GM19193 (cell line): Measurements from ENCODE around the gene TAS1R1.

Experiments
- POLR2A ChIP-seq: IDR thresholded peaks from 4 replicates; pipeline ENCODE4 v1.6.1; 2011; ENCODE audit not compliant: insufficient read depth, insufficient read length; ENCODE audit errors: extremely low read depth

TAS1R1 gene

DNA sequence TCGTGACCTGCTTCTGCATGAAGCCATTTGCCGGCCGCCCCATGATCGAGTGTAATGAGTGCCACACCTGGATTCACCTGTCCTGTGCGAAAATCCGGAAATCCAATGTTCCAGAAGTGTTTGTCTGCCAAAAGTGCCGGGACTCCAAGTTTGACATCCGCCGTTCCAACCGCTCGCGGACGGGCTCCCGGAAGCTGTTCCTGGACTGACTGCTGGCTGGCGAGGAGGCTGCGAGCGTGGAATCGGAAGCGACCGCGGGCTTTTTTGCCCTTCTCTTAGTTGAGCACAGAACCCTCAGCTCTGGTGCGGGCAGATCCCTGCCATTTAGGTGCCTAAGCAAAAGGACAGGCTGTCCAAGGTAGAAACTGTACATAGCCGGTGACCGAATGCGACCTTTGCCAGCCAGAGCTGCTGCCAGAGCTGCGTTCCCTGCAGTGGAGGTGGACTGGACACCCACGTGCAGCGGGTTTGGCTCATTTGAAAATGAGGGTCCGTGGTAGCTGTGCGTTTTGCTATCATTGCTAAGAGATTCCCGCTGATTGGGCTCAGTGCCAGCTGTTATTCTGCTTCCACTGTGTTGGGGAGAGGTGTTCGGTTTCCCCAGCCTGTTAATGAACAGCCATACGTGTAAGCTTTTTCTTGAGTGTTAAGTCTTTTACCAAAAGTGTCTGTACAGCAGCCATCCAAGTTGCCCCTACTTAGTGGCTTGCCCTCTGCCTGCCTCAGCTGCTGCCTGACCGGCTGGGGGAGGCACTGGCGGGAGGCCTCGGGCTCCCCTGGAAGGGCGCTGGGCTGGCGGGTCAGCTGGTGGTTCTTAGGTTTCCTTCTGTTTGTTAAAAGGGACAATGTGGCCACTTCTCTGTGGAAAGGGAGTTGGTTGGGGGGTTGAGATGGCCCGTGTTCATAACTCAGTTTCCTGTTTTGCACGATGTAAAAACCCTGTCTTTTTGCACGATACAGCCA, 66.6 kb downstream of the TAS1R1 start:
- TF ChIP-seq POLR2A: no peak

DNA sequence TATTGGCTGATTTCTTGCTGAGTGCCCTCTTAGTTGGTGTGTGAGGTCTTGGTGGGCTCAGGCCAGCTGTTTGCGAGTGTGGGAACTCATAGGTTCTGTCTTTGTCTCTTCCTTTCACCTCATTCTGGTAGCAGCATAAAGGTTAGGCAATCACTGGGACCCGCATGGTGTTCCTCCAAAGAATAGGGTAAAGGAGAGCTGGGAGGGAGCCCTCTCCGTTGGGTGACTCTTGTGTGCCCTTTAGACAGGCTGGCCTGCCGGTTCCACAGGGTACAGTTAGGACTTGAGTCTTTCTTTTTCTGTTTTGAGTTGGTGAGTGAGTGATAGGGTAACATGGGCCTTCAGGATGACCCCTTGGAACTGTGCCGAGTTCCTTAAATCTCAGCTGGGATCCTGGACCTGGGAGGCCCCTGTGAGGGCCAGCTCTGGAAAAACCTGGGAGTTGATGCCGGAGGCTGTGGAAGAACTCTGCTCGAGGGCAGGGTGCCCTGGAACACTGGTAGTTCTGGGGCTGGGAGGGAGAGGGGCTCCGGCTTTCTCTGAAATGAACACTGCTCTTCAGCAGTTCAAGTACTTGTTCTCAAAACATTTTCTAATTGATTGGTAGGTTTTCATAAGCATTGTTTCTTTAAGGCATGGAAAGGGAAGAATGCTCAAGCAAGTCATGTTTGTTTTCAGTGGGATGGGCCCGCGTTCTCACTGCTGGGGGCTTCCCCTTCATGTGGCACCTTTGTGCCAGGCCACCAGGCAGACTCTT, 67.5 kb downstream of the TAS1R1 start:
- TF ChIP-seq POLR2A: no peak

DNA sequence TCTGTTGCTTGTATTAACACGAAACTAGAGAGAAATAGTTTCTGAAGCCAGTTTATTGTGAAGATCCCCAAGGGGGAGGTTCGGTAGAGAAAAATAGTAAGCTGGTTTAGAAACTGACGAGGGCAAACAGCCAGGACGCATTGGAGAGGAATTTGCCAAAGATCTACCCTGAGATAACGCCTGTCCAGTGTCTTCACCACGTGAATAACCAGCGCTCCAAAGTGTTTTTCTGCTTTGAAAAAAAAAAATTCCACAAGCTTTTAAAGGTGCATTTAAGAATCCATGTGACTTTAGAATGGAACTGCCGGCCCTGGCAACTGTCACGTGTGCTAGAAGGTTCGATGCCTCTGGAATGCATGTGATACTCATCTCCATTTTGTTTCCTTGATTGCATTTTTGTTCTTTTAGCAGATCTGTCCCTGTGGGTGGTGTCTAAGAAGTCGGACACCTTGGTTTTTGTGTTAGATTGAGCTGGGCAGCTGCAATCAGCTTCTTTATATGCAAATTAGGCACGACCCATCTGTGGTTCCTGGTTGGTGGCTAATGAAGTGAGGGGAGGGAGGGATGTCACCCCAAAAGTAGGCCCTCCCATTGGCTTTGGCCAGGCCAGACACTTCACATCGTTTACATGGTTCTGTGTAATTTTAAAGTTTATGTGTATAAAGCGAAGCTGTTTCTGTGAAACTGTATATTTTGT, 68.3 kb downstream of the TAS1R1 start:
- no peak for TF ChIP-seq POLR2A

DNA sequence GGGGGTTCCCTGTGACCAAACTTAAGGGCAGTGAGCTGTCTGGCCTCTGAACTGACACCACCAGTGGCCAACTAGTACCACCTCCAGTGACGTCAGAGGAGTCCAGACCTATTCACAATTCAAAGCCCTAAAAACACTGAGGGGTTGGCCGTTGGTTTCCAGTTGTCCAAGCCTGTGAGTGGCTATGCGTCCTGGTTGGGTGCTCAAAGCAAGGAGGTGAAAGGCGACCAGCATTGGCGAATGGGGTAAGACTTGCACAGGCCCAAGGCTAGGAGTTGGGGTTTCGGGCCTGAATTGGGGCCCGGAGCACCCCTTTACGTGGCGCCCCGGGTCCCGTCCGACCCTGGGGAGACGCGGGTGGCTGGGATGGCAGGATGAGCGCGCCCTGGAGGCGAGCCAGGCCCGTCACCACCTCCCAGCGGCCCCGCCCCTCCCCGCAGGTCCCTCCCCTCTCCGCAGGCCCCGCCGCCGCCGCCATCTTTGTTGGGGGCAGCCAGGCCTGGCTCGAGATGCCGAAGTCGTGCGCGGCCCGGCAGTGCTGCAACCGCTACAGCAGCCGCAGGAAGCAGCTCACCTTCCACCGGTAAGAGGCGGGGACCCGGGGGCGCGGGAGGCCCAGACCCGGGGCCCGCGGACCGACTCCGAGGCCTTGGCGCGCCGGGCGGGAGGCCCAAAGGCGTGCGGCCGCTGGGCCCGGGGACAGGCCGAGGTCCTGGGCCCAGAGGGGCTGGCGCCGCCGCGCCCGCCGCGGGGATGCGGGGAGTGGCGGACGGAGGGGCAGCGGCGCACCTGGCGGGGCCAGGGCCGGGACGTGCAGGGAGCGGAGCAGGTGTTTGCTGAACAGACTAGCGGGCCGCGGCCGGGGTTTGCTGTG, 69.8 kb downstream of the TAS1R1 start, which contains the start of gene THAP3:
TSS of gene THAP3 (plus strand) at position 159 of the 874 bp plus-strand sequence. CDS start at position 510, 351 bp downstream.
- peak; percentile 34 for TF ChIP-seq POLR2A

DNA sequence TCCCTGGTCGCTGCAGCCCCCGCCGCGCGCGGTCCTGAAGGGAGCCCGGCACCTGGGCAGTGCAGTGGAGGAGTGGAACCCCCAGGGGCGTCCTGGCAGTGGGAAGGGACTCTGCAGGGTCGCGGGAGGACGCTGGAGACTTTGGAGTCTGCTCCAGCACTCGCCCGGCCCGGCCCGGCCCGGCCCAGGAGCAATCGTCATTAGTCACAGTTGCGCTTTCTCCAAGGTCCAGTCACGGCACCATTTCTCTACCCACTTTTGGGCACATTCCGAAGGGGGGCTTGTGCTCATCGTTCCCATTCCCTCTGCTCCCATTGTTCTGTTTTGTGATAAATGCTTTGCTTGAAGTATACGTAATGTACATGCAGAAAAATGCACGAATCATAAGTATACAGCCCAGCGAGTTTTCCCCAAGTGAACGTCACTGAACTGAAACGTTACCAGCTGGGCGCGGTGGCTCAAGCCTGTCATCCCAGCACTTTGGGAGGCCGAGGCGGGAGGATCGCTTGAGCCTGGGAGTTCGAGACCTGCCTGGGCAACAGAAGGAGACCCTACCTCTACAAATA, 70.6 kb downstream of the TAS1R1 start:
- no peak for TF ChIP-seq POLR2A

DNA sequence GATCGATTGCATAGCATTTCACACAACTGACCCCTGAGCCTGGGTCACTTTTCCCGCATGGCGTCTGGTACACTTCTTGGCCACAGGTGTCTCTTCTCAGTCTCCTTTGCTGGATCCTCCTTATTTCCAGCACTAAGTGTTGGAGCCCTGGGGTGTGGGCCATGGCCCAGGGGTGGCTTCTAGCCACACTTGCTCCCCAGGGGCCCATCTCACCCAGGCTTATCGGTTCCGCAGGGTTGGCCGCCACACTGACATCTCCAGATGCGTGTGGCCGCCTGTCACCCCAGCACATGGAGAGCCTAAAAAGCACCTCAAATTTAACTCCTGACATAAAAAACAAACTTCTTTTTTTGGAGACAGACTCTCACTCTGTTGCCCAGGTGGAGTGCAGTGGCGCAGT, 71.9 kb downstream of the TAS1R1 start:
- no peak for TF ChIP-seq POLR2A

DNA sequence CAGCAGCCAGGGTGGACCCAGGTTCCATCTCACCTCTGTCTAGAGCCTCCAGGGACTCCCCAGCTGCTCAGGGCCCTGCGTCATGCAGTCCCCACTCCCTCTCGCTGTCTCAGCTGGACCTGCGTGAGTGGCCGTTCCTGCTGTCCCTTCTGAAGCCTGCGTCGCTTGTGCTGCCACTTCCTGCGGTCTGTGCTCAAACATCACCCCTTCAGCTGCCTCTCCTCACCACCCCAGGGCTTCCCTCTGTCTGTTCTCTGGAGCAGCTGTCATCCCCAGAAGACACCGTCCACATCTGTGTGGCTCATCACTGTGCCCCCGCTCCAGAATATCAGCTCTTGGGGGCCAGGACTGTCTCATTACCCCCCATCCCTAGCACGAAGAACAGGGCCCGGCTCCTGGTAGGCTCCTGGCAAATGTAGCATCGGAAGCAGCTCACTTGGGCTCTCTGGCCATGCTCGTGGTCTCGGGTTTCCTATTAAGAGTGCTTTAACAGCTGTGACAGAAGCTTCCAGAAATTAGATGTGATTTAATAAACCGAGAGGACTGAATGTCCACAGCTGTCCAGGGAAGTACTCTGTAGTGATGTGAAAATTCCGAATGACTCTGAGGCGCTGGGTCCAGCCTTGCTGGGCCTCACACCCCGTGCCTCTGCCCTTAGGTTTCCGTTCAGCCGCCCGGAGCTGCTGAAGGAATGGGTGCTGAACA, 72.9 kb downstream of the TAS1R1 start:
- TF ChIP-seq POLR2A: no peak

DNA sequence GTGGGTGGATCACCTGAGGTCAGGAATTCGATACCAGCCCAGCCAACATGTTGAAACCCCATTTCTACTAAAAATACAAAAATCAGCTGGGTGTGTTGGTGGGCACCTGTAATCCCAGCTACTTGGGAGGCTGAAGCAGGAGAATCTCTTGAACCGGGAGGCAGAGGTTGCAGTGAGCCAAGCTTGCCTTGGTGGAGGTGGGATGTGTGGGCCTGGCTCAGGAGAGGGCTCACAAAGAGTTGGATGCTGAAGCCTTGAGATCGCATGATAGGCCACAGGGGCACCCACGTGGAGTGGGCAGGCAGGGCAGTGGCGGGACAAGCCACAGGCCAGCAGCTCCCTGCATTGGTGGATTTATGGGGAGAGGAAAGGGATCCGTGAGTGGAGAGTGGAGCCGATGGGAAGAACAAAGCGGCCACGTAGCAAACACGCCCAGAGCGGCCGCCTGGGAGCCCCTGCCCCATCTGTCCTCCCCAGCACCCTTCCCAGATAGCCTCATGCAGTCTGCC, 73.9 kb downstream of the TAS1R1 start:
- no peak for TF ChIP-seq POLR2A
